ENCODE data around the gene ATP2A1.
"Not testable (repeated sequence)": the region's sequence is repeated elsewhere in the genome, so short reads cannot be mapped to it uniquely, and the experiment has no call there.

The ATP2A1 gene

DNA sequence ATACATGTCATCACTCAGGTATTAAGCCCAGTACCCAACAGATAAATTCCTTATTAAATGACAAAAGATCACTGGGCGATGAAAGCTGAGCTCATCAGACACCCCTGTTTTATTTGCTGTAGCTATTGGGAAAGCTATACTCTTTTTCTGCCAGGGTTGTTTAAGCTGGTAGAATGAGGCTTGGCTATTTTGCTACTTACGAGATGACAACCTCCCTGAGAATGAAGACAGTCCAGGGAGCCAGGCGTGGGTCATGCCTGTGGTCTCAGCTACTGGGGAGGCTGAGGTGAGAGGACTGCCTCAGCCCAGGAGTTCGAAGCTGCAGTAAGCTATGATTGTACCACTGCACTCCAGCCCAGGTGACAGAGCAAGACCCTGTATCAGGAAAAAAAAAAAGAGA lies 19.0 kb upstream of the ATP2A1 start:
- DNase-seq (ENCODE audit: low spot score) = no peak

DNA sequence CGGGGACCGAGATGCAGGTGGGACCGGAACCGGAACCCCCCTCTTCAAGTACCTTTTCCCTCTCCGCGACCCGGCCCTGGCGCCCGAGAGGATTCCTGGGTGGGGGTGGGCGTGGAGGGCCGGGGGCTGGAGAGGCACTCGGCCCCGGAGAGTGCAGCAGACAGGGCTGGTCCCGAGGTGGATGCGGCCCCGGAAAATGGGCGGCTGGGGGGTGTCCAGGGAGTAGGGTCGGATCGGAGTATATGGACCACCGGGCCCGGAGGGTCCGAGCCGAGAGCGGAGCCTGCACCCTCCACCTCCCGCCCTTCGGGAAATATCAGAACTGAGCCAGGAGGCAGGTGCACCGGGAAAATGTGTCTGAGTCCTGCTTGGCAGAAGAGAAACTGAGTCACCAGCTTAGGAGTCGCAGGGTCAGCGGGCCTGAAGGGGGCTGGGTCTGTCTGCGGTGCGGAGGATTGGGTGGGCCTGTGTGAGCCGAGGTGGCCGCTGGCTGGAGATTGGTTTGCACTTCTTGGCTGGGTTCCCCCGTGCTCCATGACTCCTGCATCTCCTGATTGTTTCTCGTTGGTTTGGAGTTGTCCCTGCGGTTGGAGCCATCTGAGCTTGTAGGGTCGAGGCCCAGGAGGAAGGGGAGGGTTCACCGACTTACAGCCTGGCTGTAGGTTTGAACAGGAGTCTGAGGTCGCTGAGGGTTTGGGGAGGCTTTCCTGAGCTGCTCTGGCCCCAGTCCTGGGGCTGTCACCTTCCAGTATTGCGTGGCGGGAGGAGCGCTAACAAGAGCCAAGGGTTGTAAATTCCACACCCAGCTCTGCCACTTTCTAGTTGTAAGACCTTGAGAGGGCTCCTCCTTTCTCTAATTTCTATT lies 14.1 kb upstream of the ATP2A1 start:
- no peak for DNase-seq (ENCODE audit: low spot score)

- DNase-seq (ENCODE audit: low spot score) = no peak
These were observed 13.1 kb upstream of the ATP2A1 start for GRCh38 chr16:28865001-28865688.

- no peak for DNase-seq (ENCODE audit: low spot score)
These were observed 12.4 kb upstream of the ATP2A1 start for GRCh38 chr16:28865722-28866453.

- DNase-seq (ENCODE audit: low spot score) = no peak
These were observed 11.9 kb upstream of the ATP2A1 start for GRCh38 chr16:28866454-28866804.

GRCh38 chr16:28867241-28867640 lies 11.0 kb upstream of the ATP2A1 start:
- no peak for DNase-seq (ENCODE audit: low spot score)

DNA sequence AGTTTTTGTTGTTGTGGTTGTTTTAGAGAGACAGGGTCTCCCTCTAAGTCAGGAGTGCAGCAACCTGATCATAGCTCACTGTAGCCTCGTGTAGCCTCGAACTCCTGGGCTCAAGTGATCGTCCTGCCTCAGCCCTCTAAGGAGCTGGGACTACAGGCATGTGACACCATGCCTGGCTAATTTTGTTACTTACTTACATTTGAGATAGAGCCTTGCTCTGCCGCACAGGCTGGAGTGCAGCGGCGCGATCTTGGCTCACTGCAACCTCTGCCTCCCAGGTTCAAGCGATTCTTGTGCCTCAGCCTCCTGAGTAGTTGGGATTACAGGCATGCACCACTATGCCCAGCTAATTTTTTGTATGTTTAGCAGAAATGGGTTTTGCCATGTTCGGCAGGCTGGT lies 10.6 kb upstream of the ATP2A1 start:
- not testable (repeated sequence) for DNase-seq (ENCODE audit: low spot score)

GRCh38 chr16:28869201-28869600 lies 9.1 kb upstream of the ATP2A1 start:
- no peak for DNase-seq (ENCODE audit: low spot score)

- no peak for DNase-seq (ENCODE audit: low spot score)
These were observed 5.3 kb upstream of the ATP2A1 start for GRCh38 chr16:28872952-28873351.

- peak; percentile 35 for DNase-seq (ENCODE audit: low spot score)
These were observed 4.6 kb upstream of the ATP2A1 start for GRCh38 chr16:28873543-28874201.

DNA sequence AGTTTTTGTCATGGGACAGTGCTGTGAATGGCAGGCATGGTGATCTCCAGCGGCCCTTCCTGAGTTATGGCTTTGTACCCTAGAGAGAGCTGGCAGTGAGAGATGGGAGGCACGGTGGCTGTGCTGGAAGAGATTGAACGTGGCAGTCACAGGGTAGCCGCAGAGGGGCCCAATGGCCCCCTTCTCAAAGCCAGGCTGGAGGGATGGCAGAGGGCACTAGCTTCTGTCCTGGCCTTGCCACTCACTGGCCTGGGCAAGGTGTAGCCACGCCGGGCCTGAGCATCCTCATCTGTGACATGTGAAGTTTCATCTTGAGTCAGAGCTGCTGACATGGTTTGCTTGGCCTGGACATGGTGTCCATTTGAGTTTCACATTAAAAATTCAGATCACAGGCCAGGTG lies 3.9 kb upstream of the ATP2A1 start:
- DNase-seq (ENCODE audit: low spot score) = no peak

- DNase-seq (ENCODE audit: low spot score) = no peak
These were observed 2.9 kb upstream of the ATP2A1 start for GRCh38 chr16:28875134-28876018.

DNA sequence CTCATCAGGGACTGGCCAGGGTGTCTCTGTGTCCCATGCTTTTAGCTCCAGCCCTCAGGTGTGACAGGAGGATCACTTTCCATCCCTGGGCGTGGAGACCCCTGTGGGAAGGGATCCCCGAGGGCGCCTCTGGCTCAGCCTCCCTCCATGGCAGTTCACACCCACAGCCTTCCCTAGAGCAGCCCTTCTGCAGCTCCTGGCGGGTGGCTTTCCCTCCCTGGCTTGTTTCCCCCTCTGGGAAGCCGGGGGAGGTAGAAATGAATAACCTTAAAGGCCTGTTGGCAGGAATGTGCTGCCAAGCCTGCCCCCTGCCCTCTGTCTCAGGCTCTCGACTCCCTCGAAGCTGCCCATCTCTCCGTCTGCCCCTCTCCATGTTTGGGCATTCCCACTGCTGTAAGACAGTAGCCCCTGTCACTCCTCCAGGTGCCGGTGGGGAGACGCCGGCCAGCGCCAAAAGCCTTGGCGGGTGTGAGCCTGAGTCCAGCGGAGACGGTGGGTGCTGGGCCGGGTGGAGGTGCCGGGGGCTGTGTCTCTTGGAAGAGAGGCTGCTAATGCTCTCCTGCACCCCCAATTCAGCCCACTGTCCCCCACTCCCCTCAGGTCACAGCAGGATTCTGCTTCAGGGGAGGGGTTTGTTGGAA lies 2.1 kb upstream of the ATP2A1 start:
- no peak for DNase-seq (ENCODE audit: low spot score)

DNA sequence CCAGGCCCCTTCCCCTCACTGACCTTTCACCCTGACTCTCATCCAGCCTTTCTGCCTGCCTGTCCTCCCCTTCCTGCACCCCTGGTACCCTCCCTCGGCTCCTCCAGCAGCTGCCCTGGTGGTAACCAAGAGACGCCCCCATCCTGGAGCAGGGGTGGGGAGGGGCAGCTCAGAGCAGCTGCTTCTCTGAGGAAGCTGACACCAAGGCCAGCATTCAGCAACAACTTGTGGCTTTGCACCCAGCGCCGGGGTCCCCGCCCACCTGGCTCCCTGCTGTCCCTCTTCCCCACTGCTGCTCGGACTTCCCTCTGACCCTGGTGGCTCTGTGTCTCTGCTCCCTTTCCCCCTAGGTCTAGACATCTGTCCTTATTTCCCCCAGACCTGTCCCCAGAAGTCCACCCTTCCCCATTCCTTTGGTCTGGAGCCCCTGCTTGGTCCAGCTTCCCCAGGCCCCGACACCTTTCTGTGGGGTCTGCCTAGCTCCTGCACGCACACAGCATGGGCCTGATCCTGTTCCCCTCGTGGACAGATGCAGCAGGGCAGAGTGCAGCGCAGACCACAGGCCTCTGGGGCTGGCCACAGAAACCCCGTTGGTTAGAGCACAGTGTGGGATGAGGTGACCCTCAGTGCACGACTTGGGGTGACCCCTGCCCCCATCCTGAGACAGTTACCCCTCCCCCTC lies 1.2 kb upstream of the ATP2A1 start:
- no peak for DNase-seq (ENCODE audit: low spot score)

DNA sequence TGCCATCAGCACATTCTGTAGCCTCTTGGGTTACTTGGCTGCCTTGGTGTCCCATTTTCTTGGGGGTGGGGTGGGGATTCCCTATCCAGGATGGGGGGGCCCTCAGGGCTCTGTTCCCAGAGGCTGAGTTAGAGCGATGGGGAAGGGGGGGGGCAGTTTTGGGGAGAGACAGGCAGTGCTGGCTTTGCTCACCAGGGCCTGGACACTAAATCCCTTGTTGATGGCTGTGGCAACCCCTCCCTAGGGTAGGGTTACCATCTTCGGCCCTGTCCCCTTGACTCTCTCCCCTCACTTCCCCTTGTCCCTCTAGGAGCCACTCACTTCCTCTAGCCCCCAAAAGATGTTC lies 660 bp upstream of the ATP2A1 start:
- DNase-seq (ENCODE audit: low spot score) = no peak

DNA sequence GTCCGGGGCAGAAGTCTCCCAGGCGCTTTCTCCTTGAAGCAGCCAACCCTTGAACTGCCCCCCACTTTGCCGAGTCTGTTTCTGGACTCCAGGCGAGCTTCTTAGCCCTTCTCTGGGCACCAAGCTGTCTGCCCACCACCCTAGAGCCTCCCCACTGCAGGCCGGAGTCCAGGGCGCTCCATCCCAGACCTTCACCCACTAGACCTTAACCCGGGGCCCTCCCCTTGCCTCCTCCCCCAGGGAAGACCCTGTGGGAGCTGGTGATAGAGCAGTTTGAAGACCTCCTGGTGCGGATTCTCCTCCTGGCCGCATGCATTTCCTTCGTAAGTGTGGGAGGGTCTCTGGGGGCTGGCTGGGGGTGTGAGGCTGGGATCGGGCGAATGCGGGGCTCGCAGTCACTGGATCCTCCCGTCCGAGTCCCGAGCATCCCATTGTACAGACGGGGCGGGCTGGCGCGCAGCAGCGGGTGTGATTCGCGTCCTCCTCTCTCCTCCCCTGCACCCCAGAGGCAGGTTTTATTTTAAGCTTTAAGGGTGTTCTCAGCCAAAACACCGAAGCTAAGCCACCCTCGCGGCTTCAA lies 1.1 kb downstream of the ATP2A1 start:
- DNase-seq (ENCODE audit: low spot score) = no peak

DNA sequence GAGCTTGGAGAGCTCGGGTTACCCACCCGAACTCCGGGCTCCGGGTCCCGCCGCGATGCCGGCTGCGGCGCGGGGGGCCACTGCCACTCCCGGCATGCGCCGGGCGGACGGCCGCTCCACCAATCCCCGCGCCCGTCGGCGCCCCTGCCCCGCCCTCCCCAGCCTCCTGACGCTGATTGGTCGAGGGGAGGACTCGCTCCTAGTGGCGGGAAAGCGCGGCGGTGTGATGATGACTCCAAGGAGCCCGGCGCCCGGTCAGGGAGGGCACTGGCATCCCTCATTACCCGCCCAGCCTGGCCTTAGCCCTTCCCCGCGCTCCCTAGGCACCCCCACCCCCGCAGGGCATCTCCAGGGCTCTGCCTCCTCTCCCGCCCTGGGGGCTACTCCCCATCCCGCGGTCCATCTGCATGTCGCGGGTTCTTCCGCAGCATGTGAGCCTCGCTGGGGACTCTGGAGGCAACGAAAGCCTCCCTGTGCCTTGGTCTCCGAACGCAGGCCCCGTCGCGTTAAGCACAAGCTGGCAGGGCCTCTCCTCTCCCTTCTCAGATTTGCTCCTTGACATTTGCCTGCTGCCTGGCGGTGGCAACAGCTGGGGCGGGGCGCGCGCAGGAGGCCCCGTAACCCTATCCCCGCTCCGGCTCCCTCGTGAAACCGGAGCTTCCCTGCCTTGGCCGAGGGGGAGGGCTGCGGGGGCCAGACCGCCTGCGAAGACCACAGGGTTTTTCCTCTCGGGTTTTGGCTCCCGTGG lies 1.7 kb downstream of the ATP2A1 start:
- peak; percentile 86 for DNase-seq (ENCODE audit: low spot score)

GRCh38 chr16:28880589-28880915 lies 2.3 kb downstream of the ATP2A1 start:
- DNase-seq (ENCODE audit: low spot score) = no peak

- no peak for DNase-seq (ENCODE audit: low spot score)
These were observed 2.7 kb downstream of the ATP2A1 start for GRCh38 chr16:28880955-28881354.

Data from CD4-positive, alpha-beta T cell treated with Interleukin-6 at 100 ng/mL for 8 hours (primary cell).